ENCODE measurements around the gene ADPRHL1.

ADPRHL1 gene

GRCh38 chr13:113460064-113460555 lies 6.8 kb upstream of the ADPRHL1 start:
- Histone ChIP-seq H3K27ac (no peak overlapping the region), H3K27me3 (no peaks in the 10 kb centered on the region), H3K4me1 (ENCODE audit: control insufficient read depth in 1 of 2, insufficient read depth in 1 of 2, low read depth in 1 of 2, low read length in 1 of 2) (no peaks in the 10 kb centered on the region), H3K4me3 (ENCODE audit: low read depth in 1 of 2, low read length in 1 of 2) (no peak overlapping the region), H3K36me3 (peaks cover 77% of the 10 kb centered on the region), H3K9me3 (no peaks in the 10 kb centered on the region)
- TF ChIP-seq CTCF (IDR thresholded peaks at IDR 0.05), result no peak

- H3K27me3 ChIP-seq, result no peaks in the 10 kb centered on the region
- no peak overlapping the region for H3K27ac ChIP-seq
- no peak for TF ChIP-seq CTCF (IDR thresholded peaks at IDR 0.05)
- no peaks in the 10 kb centered on the region for H3K4me1 ChIP-seq (ENCODE audit: control insufficient read depth in 1 of 2, insufficient read depth in 1 of 2, low read depth in 1 of 2, low read length in 1 of 2)
- H3K36me3 ChIP-seq, result peaks cover 85% of the 10 kb centered on the region
- no peaks in the 10 kb centered on the region for H3K9me3 ChIP-seq
- no peak overlapping the region for H3K4me3 ChIP-seq (ENCODE audit: low read depth in 1 of 2, low read length in 1 of 2)
These were observed 5.2 kb upstream of the ADPRHL1 start for GRCh38 chr13:113458253-113459065.

GRCh38 chr13:113457510-113457909 lies 4.2 kb upstream of the ADPRHL1 start:
- TF ChIP-seq CTCF (IDR thresholded peaks at IDR 0.05), result no peak
- Histone ChIP-seq H3K4me3 (ENCODE audit: low read depth in 1 of 2, low read length in 1 of 2) (no peak overlapping the region), H3K9me3 (no peaks in the 10 kb centered on the region), H3K4me1 (ENCODE audit: control insufficient read depth in 1 of 2, insufficient read depth in 1 of 2, low read depth in 1 of 2, low read length in 1 of 2) (no peaks in the 10 kb centered on the region), H3K27me3 (no peaks in the 10 kb centered on the region), H3K36me3 (peaks cover 91% of the 10 kb centered on the region), H3K27ac (no peak overlapping the region)

GRCh38 chr13:113456116-113456702 lies 2.9 kb upstream of the ADPRHL1 start:
- H3K27me3 ChIP-seq, result no peaks in the 10 kb centered on the region
- H3K4me1 ChIP-seq (ENCODE audit: control insufficient read depth in 1 of 2, insufficient read depth in 1 of 2, low read depth in 1 of 2, low read length in 1 of 2), result no peaks in the 10 kb centered on the region
- no peak overlapping the region for H3K27ac ChIP-seq
- H3K9me3 ChIP-seq, result no peaks in the 10 kb centered on the region
- no peak overlapping the region for H3K4me3 ChIP-seq (ENCODE audit: low read depth in 1 of 2, low read length in 1 of 2)
- H3K36me3 ChIP-seq, result peaks cover 92% of the 10 kb centered on the region
- no peak for TF ChIP-seq CTCF (IDR thresholded peaks at IDR 0.05)

- Histone ChIP-seq H3K27ac (no peak overlapping the region), H3K4me1 (ENCODE audit: control insufficient read depth in 1 of 2, insufficient read depth in 1 of 2, low read depth in 1 of 2, low read length in 1 of 2) (no peaks in the 10 kb centered on the region), H3K4me3 (ENCODE audit: low read depth in 1 of 2, low read length in 1 of 2) (no peak overlapping the region), H3K27me3 (no peaks in the 10 kb centered on the region), H3K36me3 (peaks cover 85% of the 10 kb centered on the region), H3K9me3 (no peaks in the 10 kb centered on the region)
- no peak for TF ChIP-seq CTCF (IDR thresholded peaks at IDR 0.05)
These were observed 2.1 kb upstream of the ADPRHL1 start for GRCh38 chr13:113455384-113455783.

Measured in neutrophil (primary cell).